MCF 10A (cell line): ENCODE measurements around the gene ARID3C. TPM values are rescaled to one million over a fixed set of nuclear protein-coding genes. Genes with fewer than 3 reads are reported as not detected.

Experiments used
- BruUV-seq: library from RNA; stranded (reverse); fragments of 400-500 nt; replicated peaks from 2 replicates; lab custom pipeline; 2021; lab: Mats Ljungman, UMichigan
- CTCF ChIA-PET: fragments of 300-600 bp; sonication (Branson Sonifier 250); formaldehyde crosslinking; extraction: SDS; loops from one replicate; lab custom pipeline; 2021; ENCODE audit warnings: antibody characterized with exemption, inconsistent platforms; lab: Yijun Ruan, JAX
- POLR2A ChIA-PET: fragments of 300-600, 350-650 bp; sonication (Branson Sonifier 250); formaldehyde crosslinking; extraction: SDS; loops from one replicate; lab custom pipeline; 2020; ENCODE audit warnings: antibody characterized with exemption, inconsistent platforms; lab: Yijun Ruan, JAX
- DNase-seq: peaks from one replicate; pipeline ENCODE4 v3.0.0-alpha.2; 2018; ENCODE audit not compliant: unreplicated experiment
- H3K27ac Mint-ChIP-seq: one replicate; pipeline ENCODE4 v1.8.0; 2022; ENCODE audit warnings: mild to moderate bottlenecking, low read depth, mixed read lengths; ENCODE audit not compliant: unreplicated experiment
- H3K27me3 Mint-ChIP-seq: one replicate; pipeline ENCODE4 v1.8.0; 2022; ENCODE audit warnings: mixed read lengths; ENCODE audit not compliant: insufficient read depth, unreplicated experiment
- H3K36me3 Mint-ChIP-seq: one replicate; pipeline ENCODE4 v1.8.0; 2022; ENCODE audit warnings: mild to moderate bottlenecking, moderate library complexity, mixed read lengths; ENCODE audit not compliant: insufficient read depth, unreplicated experiment
- H3K4me1 Mint-ChIP-seq: one replicate; pipeline ENCODE4 v1.8.0; 2022; ENCODE audit warnings: mixed read lengths; ENCODE audit not compliant: insufficient read depth, unreplicated experiment
- H3K4me3 Mint-ChIP-seq: one replicate; pipeline ENCODE4 v1.8.0; 2022; ENCODE audit warnings: mild to moderate bottlenecking, moderate library complexity, mixed read lengths; ENCODE audit not compliant: unreplicated experiment
- H3K9me3 Mint-ChIP-seq: one replicate; pipeline ENCODE4 v1.8.0; 2022; ENCODE audit warnings: mixed read lengths; ENCODE audit not compliant: unreplicated experiment
- intact Hi-C: fragments of 100-400 bp; cut with micrococcal nuclease; formaldehyde crosslinking; loops from 2 replicates; pipeline ENCODE4 v1.14.1; 2022
- total RNA-seq: library from RNA; stranded (reverse); gene quantifications from 2 replicates; pipeline ENCODE4 v1.2.3, GENCODE V29; 2022
- TF ChIP-seq, protein P1 (sequence below): fragments of 200-600 bp; IDR thresholded peaks from one replicate; pipeline ENCODE4 v1.8.0; 2022; ENCODE audit warnings: antibody characterized with exemption, mild to moderate bottlenecking; ENCODE audit not compliant: unreplicated experiment

ARID3C gene
- total RNA-seq, 1 experiment from 2014 or later: not detected

DNA sequence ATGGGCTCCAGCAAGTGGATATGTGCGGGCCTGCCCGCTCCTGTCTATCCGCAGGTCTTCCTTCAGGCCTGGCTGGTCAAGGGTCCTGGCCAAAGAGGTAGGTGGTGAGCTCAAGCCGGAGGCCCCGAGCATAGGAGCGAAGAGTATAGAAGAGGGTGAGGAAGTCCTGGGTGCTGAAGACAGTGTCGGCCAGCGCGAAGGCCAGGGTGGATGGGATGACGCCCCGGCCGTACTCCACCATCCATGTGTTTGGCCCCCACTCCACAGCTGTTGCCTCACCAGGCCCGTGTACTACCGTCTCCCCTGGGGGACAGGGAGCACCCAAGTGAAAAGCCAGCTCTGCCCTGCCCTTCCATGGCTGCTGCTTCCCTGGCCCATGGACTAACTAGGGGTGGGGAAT, 6.7 kb upstream of the ARID3C start:
- peak overlapping the region; percentile 49 for H3K27ac Mint-ChIP-seq
- BruUV-seq: no TSS peak
- H3K4me1 Mint-ChIP-seq: peaks cover 30% of the 10 kb centered on the region
- no peaks in the 10 kb centered on the region for H3K9me3 Mint-ChIP-seq
- intact Hi-C loops: no loop called here
- POLR2A ChIA-PET: interaction anchor here (0.6 to 3.8 kb wide), 4 partner anchors 10 to 29 kb away, joined by 4 to 48 read pairs (median 12); partner anchors contain the start of genes GALT and RPP25L
- peaks cover 22% of the 10 kb centered on the region for H3K36me3 Mint-ChIP-seq
- H3K4me3 Mint-ChIP-seq: peak overlapping the region; percentile 92
- no peak for DNase-seq
- peaks cover 5% of the 10 kb centered on the region for H3K27me3 Mint-ChIP-seq
- TF ChIP-seq, protein P1, sequence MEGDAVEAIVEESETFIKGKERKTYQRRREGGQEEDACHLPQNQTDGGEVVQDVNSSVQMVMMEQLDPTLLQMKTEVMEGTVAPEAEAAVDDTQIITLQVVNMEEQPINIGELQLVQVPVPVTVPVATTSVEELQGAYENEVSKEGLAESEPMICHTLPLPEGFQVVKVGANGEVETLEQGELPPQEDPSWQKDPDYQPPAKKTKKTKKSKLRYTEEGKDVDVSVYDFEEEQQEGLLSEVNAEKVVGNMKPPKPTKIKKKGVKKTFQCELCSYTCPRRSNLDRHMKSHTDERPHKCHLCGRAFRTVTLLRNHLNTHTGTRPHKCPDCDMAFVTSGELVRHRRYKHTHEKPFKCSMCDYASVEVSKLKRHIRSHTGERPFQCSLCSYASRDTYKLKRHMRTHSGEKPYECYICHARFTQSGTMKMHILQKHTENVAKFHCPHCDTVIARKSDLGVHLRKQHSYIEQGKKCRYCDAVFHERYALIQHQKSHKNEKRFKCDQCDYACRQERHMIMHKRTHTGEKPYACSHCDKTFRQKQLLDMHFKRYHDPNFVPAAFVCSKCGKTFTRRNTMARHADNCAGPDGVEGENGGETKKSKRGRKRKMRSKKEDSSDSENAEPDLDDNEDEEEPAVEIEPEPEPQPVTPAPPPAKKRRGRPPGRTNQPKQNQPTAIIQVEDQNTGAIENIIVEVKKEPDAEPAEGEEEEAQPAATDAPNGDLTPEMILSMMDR: no peak
- CTCF ChIA-PET: interaction anchor here (0.6 to 6.5 kb wide), 13 partner anchors 10 to 615 kb away, joined by 3 to 113 read pairs (median 6); partner anchors contain the start of genes DCTN3, GALT and RPP25L

DNA sequence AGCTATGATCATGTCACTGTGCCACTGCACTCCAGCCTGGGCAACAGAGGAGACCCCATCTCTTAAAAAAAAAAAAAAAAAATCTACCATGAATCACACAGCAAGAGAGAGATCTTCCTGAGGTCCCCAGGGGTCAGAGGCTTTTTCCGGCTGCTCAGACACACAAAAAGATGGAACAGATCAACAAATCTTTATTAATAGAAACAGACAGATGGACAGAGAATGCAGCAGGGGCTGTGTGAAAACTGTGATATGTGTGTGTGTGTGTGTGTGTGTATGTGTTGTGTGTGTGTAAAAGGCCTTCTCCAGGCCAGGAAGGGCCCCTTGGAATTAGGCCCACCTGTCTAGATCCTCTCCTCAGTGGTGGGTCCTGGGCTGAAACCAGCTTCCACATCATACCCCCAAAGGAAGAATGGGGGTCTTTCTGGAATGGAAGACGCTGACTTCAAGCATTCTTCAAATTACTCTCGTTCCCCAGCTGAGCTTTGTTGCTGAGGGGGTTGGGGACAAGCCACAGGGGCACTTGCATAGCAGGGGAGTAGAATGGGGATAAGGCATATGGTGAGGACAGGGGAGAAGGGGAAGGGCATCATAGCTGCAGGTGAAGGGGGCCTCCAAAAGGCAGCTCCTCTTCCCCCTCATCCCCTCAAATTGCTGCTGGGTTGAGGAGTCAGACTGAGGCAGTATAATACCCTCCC, 5.8 kb upstream of the ARID3C start:
- POLR2A ChIA-PET: interaction anchor here (1.1 to 2.1 kb wide), 7 partner anchors 10 to 31 kb away, joined by 3 to 13 read pairs (median 6); partner anchors contain the start of genes DCTN3, GALT and RPP25L
- TF ChIP-seq, protein P1: no peak
- Mint-ChIP-seq H3K9me3 (no peaks in the 10 kb centered on the region), H3K27me3 (peaks cover 14% of the 10 kb centered on the region), H3K4me3 (no peak overlapping the region), H3K4me1 (peaks cover 36% of the 10 kb centered on the region), H3K27ac (no peak overlapping the region), H3K36me3 (peaks cover 22% of the 10 kb centered on the region)
- no peak for DNase-seq
- TSS peak; percentile 49 for BruUV-seq
- CTCF ChIA-PET: interaction anchor here (0.6 to 6.5 kb wide), 28 partner anchors 11 to 1607 kb away, joined by 3 to 113 read pairs (median 4); partner anchors contain the start of genes DCTN3, GALT, IL11RA and RPP25L
- intact Hi-C loops: loop anchor here (1.0 kb wide), 1 partner anchor 22 kb away; the partner anchor contains the start of gene RPP25L

GRCh38 chr9:34633851-34634550, 5.1 kb upstream of the ARID3C start:
- Mint-ChIP-seq H3K36me3 (peaks cover 22% of the 10 kb centered on the region), H3K4me1 (peaks cover 36% of the 10 kb centered on the region), H3K9me3 (no peaks in the 10 kb centered on the region), H3K4me3 (no peak overlapping the region), H3K27me3 (peaks cover 21% of the 10 kb centered on the region), H3K27ac (no peak overlapping the region)
- ChIA-PET POLR2A (interaction anchor here (1.1 to 2.1 kb wide), 8 partner anchors 11 to 31 kb away, joined by 3 to 13 read pairs (median 6); partner anchors contain the start of genes DCTN3, GALT and RPP25L), CTCF (interaction anchor here (0.6 to 6.5 kb wide), 30 partner anchors 10 to 1608 kb away, joined by 3 to 113 read pairs (median 4); partner anchors contain the start of genes DCTN3, GALT, IL11RA and RPP25L)
- intact Hi-C loops: loop anchor here (1.0 kb wide), 1 partner anchor 22 kb away; the partner anchor contains the start of gene RPP25L
- TF ChIP-seq, protein P1: peak; percentile 86
- DNase-seq: peak; percentile 71
- no TSS peak for BruUV-seq
